CMK (cell line): ENCODE results near the gene FBXL13.
"Not testable (repeated sequence)": the region's sequence is repeated elsewhere in the genome, so short reads cannot be mapped to it uniquely, and the experiment has no call there.

ENCODE experiments used
- DNase-seq: peaks from one replicate; pipeline ENCODE4 v3.0.0-alpha.2; 2010; ENCODE audit warnings: low read depth

FBXL13 gene

GRCh38 chr7:102983602-102984001 is 91.0 kb downstream of the FBXL13 start:
- DNase-seq, result no peak

DNA sequence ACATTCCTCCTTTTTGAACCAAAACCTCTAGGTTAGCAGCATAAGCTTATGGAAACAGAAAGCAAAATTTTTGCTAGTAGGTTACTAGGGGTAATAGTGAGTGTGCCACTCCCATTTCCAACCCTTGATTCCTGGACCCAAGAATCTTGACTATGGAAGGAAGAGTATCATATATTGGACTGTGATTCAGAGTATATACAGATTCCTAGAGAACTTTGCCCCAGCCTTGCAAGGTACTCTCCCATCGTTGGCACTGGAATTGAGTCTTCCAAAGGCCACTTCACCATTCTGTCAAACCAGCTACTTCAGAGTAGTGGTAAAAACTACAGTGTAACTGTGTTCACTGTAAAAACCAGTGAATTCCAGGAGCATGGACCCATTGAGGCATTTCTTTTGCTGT is 92.4 kb downstream of the FBXL13 start:
- DNase-seq, result no peak

DNA sequence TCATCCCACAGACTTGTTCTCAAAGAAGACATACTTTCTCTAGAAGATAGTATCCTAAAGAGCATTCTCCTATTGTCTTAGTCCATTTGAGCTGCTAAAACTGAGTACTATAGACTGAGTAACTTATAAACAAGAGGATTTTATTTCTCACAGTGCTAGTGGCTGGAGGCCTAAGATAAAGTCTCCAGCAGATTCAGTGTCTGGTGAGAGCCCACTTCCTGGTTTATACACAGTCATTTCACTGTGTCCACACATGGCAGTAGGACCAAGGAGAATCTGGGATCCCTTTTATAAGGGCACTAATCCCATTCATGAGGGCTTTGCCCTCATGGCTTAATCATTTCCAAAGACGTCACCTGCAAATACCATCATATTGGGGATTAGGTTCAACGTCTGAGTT is 93.1 kb downstream of the FBXL13 start:
- no peak for DNase-seq

DNA sequence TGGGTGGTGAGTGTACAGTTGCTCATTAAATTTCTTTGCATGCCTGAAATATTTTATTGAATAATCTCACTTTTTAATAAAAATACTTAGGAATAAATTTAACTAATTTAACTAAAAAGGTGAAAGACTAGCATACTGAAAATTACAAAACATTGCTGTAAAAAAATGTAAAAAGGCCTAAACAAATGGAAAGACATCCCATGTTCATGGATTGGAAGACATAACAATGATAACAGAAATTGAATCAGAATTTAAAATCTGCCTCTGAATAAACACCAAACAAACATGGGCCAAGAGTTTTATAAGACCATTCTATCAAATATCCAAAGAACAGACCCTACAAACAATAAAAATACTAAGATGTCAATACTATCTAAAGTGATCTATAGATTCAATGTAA is 94.9 kb downstream of the FBXL13 start:
- DNase-seq, result no peak

- no peak for DNase-seq
These were observed 96.3 kb downstream of the FBXL13 start for GRCh38 chr7:102978284-102978683.

GRCh38 chr7:102977586-102977985 is 97.0 kb downstream of the FBXL13 start:
- not testable (repeated sequence) for DNase-seq

DNA sequence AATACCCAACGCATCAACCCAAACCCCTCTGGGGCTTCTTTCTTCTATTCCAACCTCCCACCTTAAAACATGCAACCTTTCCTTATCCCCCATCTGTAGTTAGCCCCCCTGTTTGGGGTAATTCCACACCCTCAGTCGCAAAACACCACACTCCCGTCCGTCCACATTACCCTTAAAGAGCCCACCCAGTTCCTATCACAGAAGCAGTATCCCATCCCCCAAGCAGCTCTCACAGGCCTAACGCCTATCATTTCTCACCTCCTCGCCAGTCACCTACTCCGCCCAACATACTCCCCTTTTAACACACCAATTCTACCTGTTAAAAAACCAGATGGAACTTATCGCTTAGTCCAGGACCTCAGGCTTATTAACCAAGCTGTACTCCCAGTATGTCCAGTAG is 98.1 kb downstream of the FBXL13 start:
- no peak for DNase-seq

GRCh38 chr7:102975854-102976253 is 98.7 kb downstream of the FBXL13 start:
- DNase-seq, result no peak

DNA sequence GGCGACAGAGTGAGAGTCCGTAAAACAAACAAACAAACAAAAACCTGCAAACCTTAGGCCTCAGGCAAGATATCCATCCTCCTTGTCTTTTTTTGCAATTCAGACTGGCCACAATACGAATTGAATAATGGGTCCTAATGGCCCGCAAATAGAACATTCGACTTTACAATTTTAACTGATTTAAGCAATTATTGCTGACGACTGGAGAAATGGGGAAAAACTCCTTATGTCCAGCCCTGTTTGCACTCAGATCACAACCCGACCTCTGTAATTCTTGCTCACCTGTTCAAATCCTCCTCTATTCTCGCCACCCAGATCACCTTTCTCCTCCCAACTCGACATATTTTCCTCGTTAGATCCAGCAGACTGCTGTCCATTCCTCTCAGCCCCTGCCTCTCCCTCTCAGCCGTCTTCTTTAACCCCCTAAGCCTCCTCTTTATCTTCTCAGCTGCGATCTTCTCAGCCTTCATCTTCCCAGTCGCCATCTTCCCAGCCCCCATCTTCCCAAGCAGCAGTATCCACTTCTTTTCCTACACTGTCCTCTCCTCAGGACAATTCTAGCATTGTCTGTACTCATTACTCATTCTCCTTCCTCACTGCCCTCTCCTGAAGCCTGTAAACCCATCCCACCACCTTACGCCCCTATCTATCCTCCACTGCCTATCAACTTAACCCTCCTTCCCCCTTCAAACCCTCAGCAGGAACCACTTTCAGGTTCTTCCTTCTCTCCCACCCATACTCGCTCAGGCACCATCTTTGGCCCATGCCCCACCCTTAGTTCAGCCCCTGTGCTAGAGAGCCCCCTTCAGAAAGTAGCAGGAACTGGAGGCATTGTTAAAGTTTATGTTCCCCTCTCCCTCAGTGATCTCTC is 100.0 kb downstream of the FBXL13 start:
- DNase-seq, result no peak

DNA sequence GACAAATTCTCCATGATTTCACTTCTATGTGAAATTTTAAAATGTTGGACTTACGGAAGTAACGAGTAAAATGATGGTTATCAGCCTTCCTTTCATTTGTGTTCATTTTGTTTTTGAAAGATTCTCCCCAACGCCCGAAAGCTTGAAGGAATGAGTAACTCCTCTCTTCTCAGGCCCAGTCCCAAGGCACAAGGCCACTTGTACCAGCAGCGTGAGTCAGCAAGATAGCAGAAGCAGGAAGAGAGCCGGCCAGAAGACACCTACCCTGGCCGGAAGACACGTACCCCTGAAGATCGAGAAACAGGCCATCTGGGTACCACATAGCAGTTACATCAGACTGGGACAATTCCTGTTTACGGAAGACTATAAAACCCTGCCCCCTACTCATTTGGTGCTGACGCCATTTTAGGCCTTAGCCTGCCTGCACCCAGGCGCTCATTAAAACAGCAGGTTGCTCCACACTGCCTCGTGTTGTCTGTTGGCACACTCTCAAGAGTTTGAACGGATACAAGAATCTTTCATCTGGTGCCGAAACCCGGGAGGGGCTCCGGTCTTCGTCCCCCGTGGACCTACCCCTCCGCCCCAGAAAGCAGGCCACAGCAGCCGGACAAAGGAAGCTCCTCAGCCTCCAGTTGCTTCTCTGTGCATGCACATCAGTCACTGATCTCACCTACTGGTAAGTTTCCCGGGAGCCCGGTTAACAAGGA is 101.3 kb downstream of the FBXL13 start:
- peak; percentile 86 for DNase-seq

DNA sequence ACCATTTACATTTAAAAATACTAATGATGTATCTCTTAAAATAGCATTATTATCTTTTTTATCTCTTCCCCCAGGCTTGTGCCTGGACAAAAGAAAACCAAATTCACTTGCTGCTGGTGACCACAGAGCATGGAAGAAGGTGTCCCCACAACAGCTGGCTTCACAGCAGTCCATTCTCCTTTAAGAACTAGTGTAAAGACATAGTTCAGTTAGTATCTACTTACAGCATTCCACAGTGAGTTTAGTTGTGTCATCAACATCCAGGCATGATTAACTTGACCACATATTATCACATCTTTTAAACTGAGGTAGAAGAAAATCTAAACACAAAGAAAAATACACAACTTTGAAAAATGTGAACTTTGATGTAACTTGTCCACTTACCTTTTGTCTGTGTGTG is 106.8 kb downstream of the FBXL13 start:
- no peak for DNase-seq

DNA sequence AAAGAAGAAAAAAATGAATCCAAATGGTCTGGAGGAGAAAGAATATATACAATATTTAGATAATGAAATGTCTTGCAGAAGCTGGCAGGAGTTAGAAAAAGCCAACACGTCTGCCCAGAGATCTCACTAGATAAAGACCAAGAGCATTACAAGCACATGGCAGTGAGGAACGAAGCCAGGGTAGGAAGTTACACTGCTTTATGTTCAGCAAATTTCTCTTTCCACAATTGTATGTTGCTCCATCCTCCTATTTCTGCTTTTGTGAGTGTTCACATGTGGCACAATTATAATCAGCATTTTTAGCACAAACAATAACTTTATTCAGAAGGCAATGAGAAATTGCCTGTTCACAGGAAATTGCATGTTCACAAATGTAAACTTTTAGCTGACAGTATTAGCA is 108.1 kb downstream of the FBXL13 start:
- DNase-seq, result no peak

GRCh38 chr7:102961993-102962392 is 112.6 kb downstream of the FBXL13 start:
- DNase-seq, result not testable (repeated sequence)

- not testable (repeated sequence) for DNase-seq
These were observed 116.6 kb downstream of the FBXL13 start for GRCh38 chr7:102958004-102958403.

DNA sequence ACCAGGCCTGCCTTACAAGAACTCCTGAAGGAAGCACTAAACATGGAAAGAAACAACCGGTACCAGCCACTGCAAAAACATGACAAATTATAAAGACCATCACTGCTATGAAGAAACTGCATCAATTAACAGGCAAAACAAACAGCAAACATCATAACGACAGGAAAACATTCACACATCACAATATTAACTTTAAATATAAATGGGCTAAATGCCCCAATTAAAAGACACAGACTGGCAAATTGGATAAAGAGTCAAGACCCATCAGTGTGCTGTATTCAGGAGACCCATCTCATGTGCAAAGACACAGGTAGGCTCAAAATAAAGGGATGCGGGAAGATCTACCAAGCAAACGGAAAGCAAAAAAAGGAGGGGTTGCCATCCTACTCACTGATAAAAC is 120.2 kb downstream of the FBXL13 start:
- not testable (repeated sequence) for DNase-seq

DNA sequence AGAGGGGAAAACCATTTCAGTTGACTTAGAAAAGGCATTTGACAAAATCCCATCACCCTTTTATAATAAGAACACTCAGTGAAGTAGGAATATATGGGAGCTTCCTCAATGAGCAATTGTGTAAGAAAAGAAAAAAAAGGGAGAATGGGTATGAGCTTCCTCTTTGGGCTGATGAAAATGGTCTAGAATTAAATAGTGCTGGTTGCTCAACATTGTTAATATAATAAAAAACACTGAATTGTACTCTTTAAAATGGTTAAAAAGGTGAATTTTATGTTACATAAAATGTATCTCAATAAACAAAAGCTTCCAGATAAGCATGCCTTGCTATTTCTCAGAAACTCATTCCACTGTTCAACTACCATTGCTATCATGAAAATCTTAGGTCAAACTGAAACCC is 121.2 kb downstream of the FBXL13 start:
- DNase-seq, result no peak

- no peak for DNase-seq
These were observed 122.8 kb downstream of the FBXL13 start for GRCh38 chr7:102951839-102952238.

- DNase-seq, result no peak
These were observed 130.4 kb downstream of the FBXL13 start for GRCh38 chr7:102944241-102944640.

DNA sequence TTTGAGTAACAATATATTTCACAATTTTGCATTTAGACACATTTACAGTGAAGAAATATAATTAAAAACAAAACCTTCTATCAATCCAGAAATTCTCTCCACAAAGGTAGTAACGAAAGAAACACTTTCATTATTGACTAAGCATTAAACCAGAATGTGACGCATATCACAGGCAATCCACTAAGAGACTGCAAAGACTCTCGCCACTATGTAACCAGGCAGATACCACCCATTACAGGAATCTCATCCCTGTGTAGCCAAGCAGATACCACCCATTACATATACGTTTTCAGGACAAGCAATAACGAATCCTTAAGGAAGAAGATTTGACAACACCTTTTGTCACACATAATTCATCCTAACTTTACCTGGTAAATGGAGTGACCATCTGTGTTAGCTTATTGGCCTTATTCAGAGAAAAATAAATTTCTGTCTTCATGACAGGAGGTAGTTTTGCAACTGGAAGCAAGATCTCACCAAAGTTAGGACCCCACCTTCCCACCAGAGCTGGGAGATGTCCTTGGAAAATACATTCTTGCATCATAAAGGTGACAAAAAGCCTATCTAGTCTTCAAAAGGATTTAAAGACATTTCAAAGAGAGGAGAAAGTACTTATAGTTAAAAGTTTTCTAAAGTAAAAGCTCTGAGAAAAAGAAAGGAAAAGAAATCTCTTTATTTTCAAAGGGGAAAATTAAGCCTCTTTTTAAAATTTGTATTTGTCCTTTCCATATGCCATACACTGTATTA is 131.0 kb downstream of the FBXL13 start:
- no peak for DNase-seq

GRCh38 chr7:102942868-102943267 is 131.7 kb downstream of the FBXL13 start:
- no peak for DNase-seq

GRCh38 chr7:102942181-102942866 is 132.3 kb downstream of the FBXL13 start:
- DNase-seq, result no peak

GRCh38 chr7:102938679-102939078 is 135.9 kb downstream of the FBXL13 start:
- DNase-seq, result no peak
